C4-2B (cell line): ENCODE measurements around the gene MAP1LC3B2.

Source experiments
- ZFX ChIP-seq: fragments of 450-650 bp; IDR thresholded peaks from 2 replicates; pipeline ENCODE4 v1.6.1; 2017
- TF ChIP-seq, protein P1 (sequence below): fragments of 450-650 bp; conservative IDR thresholded peaks from 2 replicates; pipeline ENCODE4 v1.5.1; 2017; ENCODE audit warnings: mild to moderate bottlenecking

DNA sequence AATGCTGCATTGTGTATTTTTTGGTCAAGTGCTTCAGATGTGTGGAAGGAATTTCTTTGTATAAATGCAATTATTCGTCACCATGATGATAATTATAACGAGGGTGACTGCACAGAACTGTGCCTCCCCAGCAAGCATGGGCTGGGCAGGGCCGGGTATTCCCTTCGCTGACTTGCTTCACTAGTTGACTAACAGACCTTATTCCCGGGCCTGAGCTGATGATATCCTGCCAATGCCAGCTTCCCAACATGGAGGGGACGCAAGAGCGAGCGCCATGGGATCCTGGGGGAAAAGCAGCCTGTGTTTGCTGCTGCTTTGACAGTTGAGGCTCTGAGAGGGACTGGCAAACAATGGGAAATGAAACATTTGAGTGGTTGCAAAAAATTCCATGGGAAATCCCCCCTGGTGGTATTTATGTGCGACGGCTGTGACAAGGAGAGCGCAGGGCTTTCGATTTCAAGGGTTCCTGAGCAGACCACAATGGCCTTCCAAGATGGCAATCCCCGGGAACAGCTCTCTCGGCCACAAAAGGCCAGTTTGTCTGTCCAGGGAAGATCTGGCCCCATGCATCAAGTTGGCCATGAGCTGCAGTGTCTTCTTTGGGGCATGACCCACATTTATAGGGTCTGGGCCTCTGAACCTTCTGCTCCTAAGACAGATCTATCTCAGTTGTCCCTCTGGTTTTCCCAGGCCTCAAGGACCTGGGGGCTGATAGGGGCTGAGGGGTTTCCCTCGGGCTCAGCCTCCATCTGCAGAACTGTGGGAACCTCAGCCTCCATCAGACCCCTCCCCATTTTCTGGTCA lies 21.9 kb upstream of the MAP1LC3B2 start:
- TF ChIP-seq, protein P1, sequence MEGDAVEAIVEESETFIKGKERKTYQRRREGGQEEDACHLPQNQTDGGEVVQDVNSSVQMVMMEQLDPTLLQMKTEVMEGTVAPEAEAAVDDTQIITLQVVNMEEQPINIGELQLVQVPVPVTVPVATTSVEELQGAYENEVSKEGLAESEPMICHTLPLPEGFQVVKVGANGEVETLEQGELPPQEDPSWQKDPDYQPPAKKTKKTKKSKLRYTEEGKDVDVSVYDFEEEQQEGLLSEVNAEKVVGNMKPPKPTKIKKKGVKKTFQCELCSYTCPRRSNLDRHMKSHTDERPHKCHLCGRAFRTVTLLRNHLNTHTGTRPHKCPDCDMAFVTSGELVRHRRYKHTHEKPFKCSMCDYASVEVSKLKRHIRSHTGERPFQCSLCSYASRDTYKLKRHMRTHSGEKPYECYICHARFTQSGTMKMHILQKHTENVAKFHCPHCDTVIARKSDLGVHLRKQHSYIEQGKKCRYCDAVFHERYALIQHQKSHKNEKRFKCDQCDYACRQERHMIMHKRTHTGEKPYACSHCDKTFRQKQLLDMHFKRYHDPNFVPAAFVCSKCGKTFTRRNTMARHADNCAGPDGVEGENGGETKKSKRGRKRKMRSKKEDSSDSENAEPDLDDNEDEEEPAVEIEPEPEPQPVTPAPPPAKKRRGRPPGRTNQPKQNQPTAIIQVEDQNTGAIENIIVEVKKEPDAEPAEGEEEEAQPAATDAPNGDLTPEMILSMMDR, result no peak
- TF ChIP-seq ZFX, result no peak
